Cerebellar cortex (tissue), 1 donor: Measurements from ENCODE around the gene PARVG.

ENCODE experiments used
- DNase-seq: peaks from one replicate; pipeline ENCODE4 v3.0.0-alpha.2; 2015; ENCODE audit warnings: low spot score

PARVG gene

DNA sequence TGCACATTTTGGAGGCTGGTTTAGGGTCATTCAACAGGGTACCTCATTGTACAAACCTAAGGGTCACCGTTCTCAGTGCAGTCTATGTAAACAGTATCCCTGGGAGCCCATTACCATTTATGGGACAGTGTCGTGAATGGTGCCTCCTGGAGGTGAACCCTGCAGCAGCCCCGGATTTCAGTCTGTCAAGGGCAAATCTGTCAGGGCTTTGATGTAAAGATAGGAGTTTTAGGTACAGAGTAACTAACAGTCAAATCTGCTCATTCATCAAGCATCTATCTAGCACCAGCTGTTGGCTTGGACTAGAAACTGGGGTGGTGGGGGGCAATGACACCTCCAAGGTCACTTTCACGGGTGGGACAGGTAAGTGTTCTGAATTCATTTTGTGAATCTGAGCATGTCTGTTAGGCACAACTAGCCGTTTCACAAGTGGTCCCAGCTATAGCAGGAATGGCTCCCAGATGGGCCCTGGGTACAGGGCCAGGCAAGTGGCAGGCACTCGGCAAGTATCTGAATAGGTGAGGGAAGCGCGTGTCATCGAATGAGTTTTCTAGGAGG, 63.6 kb downstream of the PARVG start:
- DNase-seq, result no peak

GRCh38 chr22:44245438-44245837, 64.7 kb downstream of the PARVG start:
- DNase-seq, result no peak

- no peak for DNase-seq
These were observed 65.1 kb downstream of the PARVG start for GRCh38 chr22:44245867-44246266.

DNA sequence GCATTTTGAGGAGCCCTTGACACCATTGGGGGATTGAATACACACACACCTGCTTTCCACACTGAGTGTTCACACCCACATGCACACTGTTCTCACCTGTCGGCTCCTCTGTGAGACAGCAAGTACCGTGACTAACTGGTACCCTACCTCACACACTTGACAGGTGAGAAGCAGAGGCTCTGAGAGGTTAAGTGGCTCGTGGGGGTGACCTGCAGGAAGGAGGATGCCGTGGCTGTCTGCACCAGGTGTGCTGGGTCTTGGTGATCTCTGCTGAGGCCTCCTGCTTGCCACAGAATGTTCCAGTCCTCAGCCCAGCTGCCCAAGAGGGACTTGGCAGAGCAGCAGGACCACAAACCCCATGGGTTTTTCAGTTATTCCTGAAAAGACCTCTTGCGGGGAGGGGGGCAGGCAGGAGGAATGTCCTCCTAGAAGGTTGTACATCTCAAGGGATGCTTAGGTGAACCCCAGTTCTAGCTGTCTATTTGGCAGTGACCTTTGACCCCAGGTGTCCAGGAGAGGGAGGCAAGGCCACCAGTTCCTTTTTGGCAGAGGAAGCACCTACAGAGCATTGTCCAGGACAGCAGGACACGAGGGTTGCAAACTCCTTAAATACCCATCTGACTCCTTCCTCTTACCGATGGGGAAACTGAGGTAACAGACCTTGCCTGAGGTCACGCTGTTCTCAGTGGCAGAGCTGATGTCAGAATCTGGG, 66.0 kb downstream of the PARVG start:
- DNase-seq, result no peak

GRCh38 chr22:44247346-44247745, 66.6 kb downstream of the PARVG start:
- DNase-seq, result no peak

DNA sequence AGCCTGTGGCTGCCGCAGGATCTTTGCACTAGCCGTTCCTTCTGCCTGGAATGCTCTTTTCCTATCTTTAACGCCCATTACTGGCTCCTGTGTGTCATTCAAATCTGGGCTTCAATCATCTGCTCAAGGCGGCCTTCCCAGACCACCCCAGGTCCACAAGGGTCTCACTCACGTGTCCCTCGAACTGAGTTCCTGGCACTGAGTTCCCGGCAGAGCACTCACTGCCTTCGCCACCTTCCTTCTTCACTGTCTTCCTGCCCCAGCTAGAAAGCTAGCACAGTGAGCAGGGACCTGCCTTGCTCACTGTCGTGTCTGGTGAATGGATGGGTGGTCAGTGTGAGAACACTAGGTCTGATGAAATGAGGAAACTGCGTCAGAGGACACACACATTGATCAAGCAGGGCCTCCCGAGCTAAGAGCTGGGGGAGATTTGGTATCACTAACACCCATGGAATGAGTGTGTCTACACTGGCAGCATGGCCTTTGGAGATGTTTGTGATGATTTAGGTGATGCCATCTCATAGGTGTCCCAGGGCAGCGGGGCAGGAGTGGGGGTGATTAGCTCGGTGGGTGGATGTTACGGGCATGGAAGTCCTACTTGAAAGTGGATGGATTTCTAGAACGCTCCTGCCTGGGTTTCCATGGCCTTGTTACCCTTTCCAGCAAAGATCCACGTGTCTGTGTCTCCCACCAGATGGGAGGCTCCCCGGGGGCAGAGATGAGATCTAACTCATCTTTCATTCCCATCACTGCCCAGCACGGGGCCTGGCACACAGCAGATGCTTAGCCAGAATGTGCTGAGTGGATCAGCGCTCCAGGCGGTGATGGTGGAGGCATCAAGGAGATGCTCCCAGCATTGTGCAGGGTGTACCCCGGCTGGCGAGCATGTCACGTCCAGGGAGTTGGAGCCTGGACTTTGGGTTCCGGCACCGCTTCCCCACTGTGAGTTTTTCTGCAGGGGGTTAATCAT, 67.5 kb downstream of the PARVG start:
- no peak for DNase-seq

DNA sequence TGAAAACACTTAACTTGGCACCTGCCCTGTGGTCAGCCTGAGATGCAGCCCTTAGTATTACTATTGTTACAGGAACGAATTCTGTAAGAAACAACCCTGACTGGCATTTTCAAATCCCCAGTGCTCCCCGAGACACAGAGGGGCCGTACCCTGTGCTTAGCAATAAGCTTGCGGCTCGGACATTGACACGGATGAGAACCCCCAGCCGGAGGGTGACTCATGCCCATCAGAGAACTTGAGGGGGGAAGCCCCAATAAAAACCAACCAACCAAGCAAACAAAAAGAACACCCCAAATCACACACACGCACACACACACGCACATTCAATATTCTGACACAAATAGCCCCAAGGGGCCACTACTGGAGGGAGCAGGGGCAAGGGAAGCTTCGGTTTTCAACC, 68.2 kb downstream of the PARVG start:
- no peak for DNase-seq

GRCh38 chr22:44249376-44250147, 68.8 kb downstream of the PARVG start:
- no peak for DNase-seq

- no peak for DNase-seq
These were observed 74.1 kb downstream of the PARVG start for GRCh38 chr22:44254811-44255210.

DNA sequence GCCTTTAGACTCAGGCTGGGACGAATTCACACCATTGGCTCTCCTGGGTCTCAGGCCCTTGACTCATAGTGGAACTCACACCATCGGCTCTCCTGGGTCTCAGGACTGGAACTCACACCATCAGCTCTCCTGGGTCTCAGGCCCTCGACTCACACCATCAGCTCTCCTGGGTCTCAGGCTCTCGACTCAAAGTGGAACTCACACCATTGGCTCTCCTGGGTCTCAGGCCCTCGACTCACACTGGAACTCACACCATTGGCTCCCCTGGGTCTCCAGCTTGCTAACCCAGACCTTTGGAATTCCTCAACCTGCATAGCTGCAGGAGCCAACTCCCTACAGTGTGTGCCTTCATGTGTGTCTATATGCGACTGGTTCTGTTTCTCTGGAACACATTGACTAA, 75.4 kb downstream of the PARVG start:
- no peak for DNase-seq

DNA sequence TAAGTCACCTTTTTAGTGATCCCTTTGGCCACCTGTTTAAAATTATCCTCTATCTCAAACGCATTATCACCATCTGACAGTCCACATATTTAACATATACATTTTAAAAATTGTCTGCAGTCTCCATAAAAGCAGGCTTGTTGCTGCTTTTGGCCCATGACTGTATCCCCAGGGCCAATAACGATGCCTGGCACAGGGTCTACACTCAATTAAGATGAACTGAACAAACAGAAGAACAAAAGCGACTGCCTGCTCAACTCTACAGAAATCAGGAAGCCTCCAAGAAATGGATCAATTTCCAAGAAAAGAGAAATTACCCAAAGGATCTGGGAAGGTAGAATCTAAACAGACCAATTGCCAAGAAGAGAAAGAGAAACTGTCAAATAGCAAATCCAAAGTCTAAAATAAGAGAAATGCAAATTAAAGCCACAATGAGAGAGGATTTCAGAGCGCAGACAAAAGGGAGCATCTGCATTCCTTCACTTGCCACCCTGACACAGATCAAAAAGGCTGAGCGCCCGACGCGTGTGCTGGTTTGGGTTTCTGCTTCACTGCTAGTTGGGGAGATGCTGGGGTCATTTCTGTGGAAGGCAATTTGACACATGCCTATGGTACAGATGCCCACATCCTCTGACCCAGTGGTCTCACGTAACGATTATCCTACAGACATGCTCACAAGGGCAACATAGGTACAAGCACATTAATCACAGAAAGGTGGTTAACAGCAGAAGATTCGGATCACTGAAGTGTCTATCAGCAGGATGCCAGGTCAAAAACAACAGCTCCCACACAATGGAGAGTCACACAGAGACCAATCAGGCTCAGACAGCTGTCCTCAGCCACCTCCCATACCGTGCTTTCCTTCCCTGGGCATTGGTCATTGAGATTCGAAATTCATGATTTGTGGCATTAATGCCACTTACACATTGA, 76.1 kb downstream of the PARVG start:
- DNase-seq, result no peak
